Adrenal gland (tissue), 5 donors: ENCODE measurements around the gene ZSCAN10.
"Not testable (repeated sequence)": the region's sequence is repeated elsewhere in the genome, so short reads cannot be mapped to it uniquely, and the experiment has no call there.

Experiments used
- POLR2A ChIP-seq, 2 donors: fragments of 450-650 bp; IDR thresholded peaks; one replicate each; pipeline ENCODE4 v1.6.1; 2017; ENCODE audit warnings: antibody characterized with exemption in 2 of 2, mild to moderate bottlenecking in 2 of 2, moderate library complexity in 1 of 2
- TF ChIP-seq, protein P1 (sequence below), 6 experiments: fragments of 450-650 bp in 4 of 6; fragments of 200-600 bp in 2 of 6; sonication (generic) in 1 of 6; IDR thresholded peaks; 1 replicate in 5 of 6; 2 replicates in 1 of 6; pipeline versions ENCODE4 v1.5.1 to v1.8.0; 2016 to 2021; ENCODE audit warnings: antibody characterized with exemption in 6 of 6, mild to moderate bottlenecking in 2 of 6, moderate library complexity in 1 of 6
- donor health status: DM: no; HTN: no; CAD: no.

DNA sequence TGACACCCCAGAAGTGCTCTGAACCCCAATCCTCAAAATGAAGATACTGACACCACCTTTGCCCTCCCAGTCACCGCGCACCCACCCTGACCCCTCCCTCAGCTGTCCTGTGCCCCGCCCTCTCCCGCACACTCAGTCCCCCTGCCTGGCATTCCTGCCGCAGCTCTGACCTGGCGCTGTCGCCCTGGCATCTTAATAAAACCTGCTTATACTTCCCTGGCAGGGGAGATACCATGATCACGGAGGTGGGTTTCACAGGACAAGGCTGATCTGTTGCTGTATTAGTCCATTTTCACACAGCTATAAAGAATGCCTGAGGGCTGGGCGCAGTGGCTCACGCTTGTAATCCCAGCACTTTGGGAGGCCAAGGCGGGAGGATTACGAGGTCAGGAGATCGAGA is 17.1 kb downstream of the ZSCAN10 start:
- not testable (repeated sequence) for TF ChIP-seq POLR2A (IDR thresholded peaks at IDR 0.05)
- TF ChIP-seq, protein P1, sequence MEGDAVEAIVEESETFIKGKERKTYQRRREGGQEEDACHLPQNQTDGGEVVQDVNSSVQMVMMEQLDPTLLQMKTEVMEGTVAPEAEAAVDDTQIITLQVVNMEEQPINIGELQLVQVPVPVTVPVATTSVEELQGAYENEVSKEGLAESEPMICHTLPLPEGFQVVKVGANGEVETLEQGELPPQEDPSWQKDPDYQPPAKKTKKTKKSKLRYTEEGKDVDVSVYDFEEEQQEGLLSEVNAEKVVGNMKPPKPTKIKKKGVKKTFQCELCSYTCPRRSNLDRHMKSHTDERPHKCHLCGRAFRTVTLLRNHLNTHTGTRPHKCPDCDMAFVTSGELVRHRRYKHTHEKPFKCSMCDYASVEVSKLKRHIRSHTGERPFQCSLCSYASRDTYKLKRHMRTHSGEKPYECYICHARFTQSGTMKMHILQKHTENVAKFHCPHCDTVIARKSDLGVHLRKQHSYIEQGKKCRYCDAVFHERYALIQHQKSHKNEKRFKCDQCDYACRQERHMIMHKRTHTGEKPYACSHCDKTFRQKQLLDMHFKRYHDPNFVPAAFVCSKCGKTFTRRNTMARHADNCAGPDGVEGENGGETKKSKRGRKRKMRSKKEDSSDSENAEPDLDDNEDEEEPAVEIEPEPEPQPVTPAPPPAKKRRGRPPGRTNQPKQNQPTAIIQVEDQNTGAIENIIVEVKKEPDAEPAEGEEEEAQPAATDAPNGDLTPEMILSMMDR (IDR thresholded peaks at IDR 0.05) = not testable (repeated sequence)
